Activated naive CD8-positive, alpha-beta T cell treated with anti-CD3 and anti-CD28 coated beads, Interleukin-2, amount 50 U/mL, for 24 hours (primary cell): ENCODE measurements around the gene CLDN22.
"Not testable (repeated sequence)": the region's sequence is repeated elsewhere in the genome, so short reads cannot be mapped to it uniquely, and the experiment has no call there.

Source experiments
- ATAC-seq: fragments of 150-1000 bp; cut with Tn5 transposase; one replicate; pipeline ENCODE4 v1.10.0; 2021
- DNase-seq: peaks from one replicate; pipeline ENCODE4 v3.0.0; 2021
- H3K27ac Mint-ChIP-seq: one replicate; pipeline ENCODE4 v1.8.0; 2021; ENCODE audit warnings: mild to moderate bottlenecking, mixed read lengths
- H3K27me3 Mint-ChIP-seq: one replicate; pipeline ENCODE4 v1.8.0; 2021; ENCODE audit warnings: mixed read lengths
- H3K36me3 Mint-ChIP-seq: one replicate; pipeline ENCODE4 v1.8.0; 2021; ENCODE audit warnings: low read depth, mixed read lengths
- H3K4me1 Mint-ChIP-seq: one replicate; pipeline ENCODE4 v1.8.0; 2021; ENCODE audit warnings: mixed read lengths
- H3K4me3 Mint-ChIP-seq: one replicate; pipeline ENCODE4 v1.8.0; 2021; ENCODE audit warnings: mild to moderate bottlenecking, moderate library complexity, mixed read lengths
- H3K9me3 Mint-ChIP-seq: one replicate; pipeline ENCODE4 v1.8.0; 2021; ENCODE audit warnings: mixed read lengths

CLDN22 gene

GRCh38 chr4:183335369-183335940, 15.4 kb upstream of the CLDN22 start:
- H3K27me3 Mint-ChIP-seq = peaks cover 15% of the 10 kb centered on the region
- no peak overlapping the region for H3K27ac Mint-ChIP-seq
- DNase-seq (no peak), ATAC-seq (peak; percentile 73)
- H3K4me1 Mint-ChIP-seq = peaks cover 8% of the 10 kb centered on the region
- H3K36me3 Mint-ChIP-seq = no peaks in the 10 kb centered on the region
- no peak overlapping the region for H3K4me3 Mint-ChIP-seq
- H3K9me3 Mint-ChIP-seq = no peaks in the 10 kb centered on the region

GRCh38 chr4:183333983-183334382, 13.9 kb upstream of the CLDN22 start:
- no peaks in the 10 kb centered on the region for H3K36me3 Mint-ChIP-seq
- no peak overlapping the region for H3K27ac Mint-ChIP-seq
- no peak overlapping the region for H3K4me3 Mint-ChIP-seq
- no peaks in the 10 kb centered on the region for H3K9me3 Mint-ChIP-seq
- H3K4me1 Mint-ChIP-seq = peaks cover 8% of the 10 kb centered on the region
- DNase-seq (no peak), ATAC-seq (no peak)
- H3K27me3 Mint-ChIP-seq = peaks cover 15% of the 10 kb centered on the region

GRCh38 chr4:183333202-183333601, 13.1 kb upstream of the CLDN22 start:
- Mint-ChIP-seq H3K4me1 (peaks cover 8% of the 10 kb centered on the region), H3K9me3 (no peaks in the 10 kb centered on the region), H3K36me3 (no peaks in the 10 kb centered on the region), H3K4me3 (no peak overlapping the region), H3K27ac (no peak overlapping the region), H3K27me3 (peaks cover 15% of the 10 kb centered on the region)
- ATAC-seq = no peak
- no peak for DNase-seq

GRCh38 chr4:183332447-183332846, 12.4 kb upstream of the CLDN22 start:
- Mint-ChIP-seq H3K27me3 (peaks cover 15% of the 10 kb centered on the region), H3K4me1 (peaks cover 8% of the 10 kb centered on the region), H3K27ac (no peak overlapping the region), H3K9me3 (no peaks in the 10 kb centered on the region), H3K36me3 (no peaks in the 10 kb centered on the region), H3K4me3 (no peak overlapping the region)
- ATAC-seq (no peak), DNase-seq (no peak)

DNA sequence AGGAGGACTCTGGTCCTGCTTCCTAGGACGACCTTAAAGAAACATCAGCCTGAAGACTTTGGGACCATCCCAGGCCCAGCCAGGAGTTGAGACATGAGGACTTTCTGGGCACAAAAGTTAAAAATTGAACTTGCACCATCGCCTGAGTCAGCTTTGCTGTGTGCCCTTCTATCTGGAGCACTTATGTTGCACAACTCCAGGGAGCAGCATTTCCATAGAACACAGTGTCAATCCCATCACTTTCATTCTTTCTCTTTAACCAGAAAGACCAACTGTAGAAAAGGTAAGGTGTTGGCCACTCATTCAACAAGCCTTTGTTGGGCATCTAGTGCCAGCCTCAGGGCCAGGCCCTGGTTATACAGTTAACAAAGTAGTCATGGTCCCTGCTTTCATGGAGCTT, 10.8 kb upstream of the CLDN22 start:
- no peaks in the 10 kb centered on the region for H3K36me3 Mint-ChIP-seq
- no peak for ATAC-seq
- no peak overlapping the region for H3K27ac Mint-ChIP-seq
- no peak for DNase-seq
- no peak overlapping the region for H3K4me3 Mint-ChIP-seq
- H3K27me3 Mint-ChIP-seq = peaks cover 15% of the 10 kb centered on the region
- H3K9me3 Mint-ChIP-seq = no peaks in the 10 kb centered on the region
- peaks cover 8% of the 10 kb centered on the region for H3K4me1 Mint-ChIP-seq

- Mint-ChIP-seq H3K4me3 (no peak overlapping the region), H3K27ac (no peak overlapping the region), H3K36me3 (no peaks in the 10 kb centered on the region), H3K27me3 (peaks cover 15% of the 10 kb centered on the region), H3K4me1 (peaks cover 2% of the 10 kb centered on the region), H3K9me3 (no peaks in the 10 kb centered on the region)
- no peak for DNase-seq
- ATAC-seq = no peak
Measured at GRCh38 chr4:183329954-183330742, 10.1 kb upstream of the CLDN22 start.

GRCh38 chr4:183329244-183329643, 9.2 kb upstream of the CLDN22 start:
- Mint-ChIP-seq H3K27me3 (peaks cover 15% of the 10 kb centered on the region), H3K9me3 (no peaks in the 10 kb centered on the region)

DNA sequence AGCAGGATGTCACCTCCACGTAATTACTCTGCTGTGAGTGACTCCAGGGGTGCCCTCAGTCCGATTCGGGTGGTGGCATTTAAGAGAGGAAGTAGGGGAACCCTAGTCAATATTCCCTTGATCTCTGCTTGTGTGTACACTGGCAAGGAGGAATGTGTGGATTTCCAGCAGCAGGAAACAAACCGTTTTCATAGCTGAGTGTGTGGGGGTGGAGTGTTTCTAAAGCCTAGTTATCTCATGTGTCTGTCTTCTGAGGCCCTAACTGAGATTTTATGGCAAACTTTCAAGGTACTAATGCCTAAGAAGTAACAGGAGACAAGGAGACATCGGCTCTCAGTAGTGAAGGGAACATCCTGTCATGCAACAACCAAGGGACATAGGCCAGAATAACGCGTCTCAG, 8.8 kb upstream of the CLDN22 start:
- H3K36me3 Mint-ChIP-seq = no peaks in the 10 kb centered on the region
- no peak for ATAC-seq
- no peaks in the 10 kb centered on the region for H3K9me3 Mint-ChIP-seq
- peaks cover 12% of the 10 kb centered on the region for H3K27me3 Mint-ChIP-seq
- no peak overlapping the region for H3K4me3 Mint-ChIP-seq
- no peak for DNase-seq
- no peak overlapping the region for H3K27ac Mint-ChIP-seq
- H3K4me1 Mint-ChIP-seq = no peaks in the 10 kb centered on the region

More at GRCh38 chr4:183329244-183329643, 9.2 kb upstream of the CLDN22 start:
- ATAC-seq = no peak
- Mint-ChIP-seq H3K4me3 (no peak overlapping the region), H3K27ac (no peak overlapping the region), H3K4me1 (no peaks in the 10 kb centered on the region), H3K36me3 (no peaks in the 10 kb centered on the region)
- no peak for DNase-seq

DNA sequence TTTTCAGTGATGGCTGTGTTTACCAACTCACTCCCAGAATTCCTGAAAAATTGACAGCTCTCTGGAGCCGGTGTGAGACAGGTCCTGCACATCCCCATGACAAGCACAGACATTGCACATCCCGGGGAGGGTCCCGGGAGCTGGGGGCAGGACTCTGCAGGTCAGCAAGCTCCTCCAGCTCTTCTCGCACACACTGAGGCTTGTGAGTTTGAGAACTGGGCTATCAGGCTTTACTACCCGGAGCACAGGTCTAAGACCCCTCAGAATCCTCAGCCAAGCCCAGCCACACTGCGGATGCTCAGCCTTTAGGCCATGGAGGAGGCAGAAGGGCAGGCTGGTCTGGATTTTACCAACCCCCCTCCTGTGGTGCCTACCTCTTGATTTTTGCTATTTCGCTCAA, 7.8 kb upstream of the CLDN22 start:
- Mint-ChIP-seq H3K9me3 (no peaks in the 10 kb centered on the region), H3K27me3 (peaks cover 6% of the 10 kb centered on the region), H3K4me1 (no peaks in the 10 kb centered on the region), H3K27ac (no peak overlapping the region), H3K36me3 (no peaks in the 10 kb centered on the region), H3K4me3 (no peak overlapping the region)
- DNase-seq = no peak
- ATAC-seq = no peak

- no peak overlapping the region for H3K4me3 Mint-ChIP-seq
- DNase-seq = no peak
- H3K36me3 Mint-ChIP-seq = no peaks in the 10 kb centered on the region
- no peak overlapping the region for H3K27ac Mint-ChIP-seq
- H3K9me3 Mint-ChIP-seq = no peaks in the 10 kb centered on the region
- ATAC-seq = no peak
- H3K4me1 Mint-ChIP-seq = no peaks in the 10 kb centered on the region
- H3K27me3 Mint-ChIP-seq = no peaks in the 10 kb centered on the region
Measured at GRCh38 chr4:183326853-183327252, 6.8 kb upstream of the CLDN22 start.

- H3K27me3 Mint-ChIP-seq, H3K4me3 Mint-ChIP-seq, H3K36me3 Mint-ChIP-seq, ATAC-seq, DNase-seq, H3K9me3 Mint-ChIP-seq, H3K4me1 Mint-ChIP-seq, H3K27ac Mint-ChIP-seq: not testable (repeated sequence)
Measured at GRCh38 chr4:183326387-183326786, 6.3 kb upstream of the CLDN22 start.

GRCh38 chr4:183324619-183325018, 4.5 kb upstream of the CLDN22 start:
- Mint-ChIP-seq H3K4me1 (peaks cover 11% of the 10 kb centered on the region), H3K9me3 (no peaks in the 10 kb centered on the region), H3K4me3 (no peak overlapping the region), H3K27me3 (no peaks in the 10 kb centered on the region), H3K27ac (no peak overlapping the region), H3K36me3 (no peaks in the 10 kb centered on the region)
- no peak for ATAC-seq
- DNase-seq = no peak

- not testable (repeated sequence) for H3K27ac Mint-ChIP-seq, H3K9me3 Mint-ChIP-seq, H3K36me3 Mint-ChIP-seq, ATAC-seq, DNase-seq, H3K27me3 Mint-ChIP-seq, H3K4me3 Mint-ChIP-seq
- H3K4me1 Mint-ChIP-seq = peaks cover 11% of the 10 kb centered on the region
Measured at GRCh38 chr4:183324056-183324455, 4.0 kb upstream of the CLDN22 start.

GRCh38 chr4:183323295-183323694, 3.2 kb upstream of the CLDN22 start:
- DNase-seq (no peak), ATAC-seq (no peak)
- H3K36me3 Mint-ChIP-seq = no peaks in the 10 kb centered on the region
- H3K4me3 Mint-ChIP-seq = no peak overlapping the region
- H3K27me3 Mint-ChIP-seq = no peaks in the 10 kb centered on the region
- H3K4me1 Mint-ChIP-seq = peaks cover 11% of the 10 kb centered on the region
- H3K27ac Mint-ChIP-seq = no peak overlapping the region
- H3K9me3 Mint-ChIP-seq = no peaks in the 10 kb centered on the region

DNA sequence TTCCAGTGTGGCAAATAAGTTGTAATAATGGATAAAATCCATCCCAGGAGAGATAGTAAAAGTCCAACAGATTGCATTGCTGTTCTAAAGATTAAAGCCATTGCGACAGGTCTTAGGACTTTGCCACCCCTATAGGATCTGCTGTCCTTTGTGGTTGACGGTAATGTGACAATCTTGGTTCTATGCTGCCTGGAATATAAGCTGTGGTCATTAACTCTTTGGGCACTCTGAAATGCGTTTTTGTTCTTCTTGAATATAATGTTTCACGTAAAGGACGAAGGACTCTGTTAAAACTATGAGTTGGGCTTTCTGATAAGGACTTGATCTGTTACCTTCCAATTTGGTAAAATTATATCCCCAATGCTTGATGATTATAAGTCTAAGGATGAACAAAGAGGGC, 2.2 kb upstream of the CLDN22 start, which contains the start of gene CLDN24:
Gene CLDN24, minus strand, starts transcription at position 101 of the 400 bp plus-strand sequence. Its CDS starts 0 bp downstream, at position 101.
- no peak for ATAC-seq
- H3K4me3 Mint-ChIP-seq = no peak within 1 kb of the TSS

More for the DNA sequence above, 2.2 kb upstream of the CLDN22 start, which contains the start of gene CLDN24:
- Mint-ChIP-seq H3K27ac (no peak within 1 kb of the TSS), H3K9me3 (no peaks in the 10 kb centered on the region), H3K27me3 (no peaks in the 10 kb centered on the region), H3K36me3 (no peaks in the 10 kb centered on the region), H3K4me1 (peaks cover 11% of the 10 kb centered on the region)
- DNase-seq = no peak
